Breast epithelium (tissue), 3 donors: Measurements from ENCODE around the gene EML1.

ENCODE experiments used
- POLR2A ChIP-seq: fragments of 450-650 bp; IDR thresholded peaks from one replicate; pipeline ENCODE4 v1.6.1; 2016; ENCODE audit warnings: antibody characterized with exemption, mild to moderate bottlenecking, moderate library complexity
- TF ChIP-seq, protein P1 (sequence below), 3 donors: fragments of 450-650 bp; IDR thresholded peaks; one replicate each; pipeline ENCODE4 v1.5.1; 2016 to 2017; ENCODE audit warnings: antibody characterized with exemption in 3 of 3, mild to moderate bottlenecking in 3 of 3, moderate library complexity in 3 of 3

DNA sequence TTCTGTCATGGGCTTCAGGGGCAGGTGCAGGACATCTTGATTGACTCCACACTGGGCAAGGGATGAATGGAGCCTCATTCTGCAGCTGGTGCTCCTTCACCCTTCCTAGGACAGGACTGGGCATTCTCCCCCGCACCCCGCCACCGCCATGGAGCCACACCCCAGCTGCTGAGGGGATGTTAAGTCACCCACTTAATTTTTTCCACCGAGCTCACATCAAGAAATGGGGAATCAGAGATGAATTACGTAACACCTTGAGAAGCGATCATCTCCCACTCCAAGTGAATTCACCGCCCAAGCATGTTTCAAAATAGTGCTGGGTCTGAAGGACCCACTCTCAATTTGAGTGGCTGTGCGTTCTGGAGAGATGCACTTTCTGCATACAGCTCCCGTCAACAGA lies 94.2 kb downstream of the EML1 start:
- TF ChIP-seq, protein P1, sequence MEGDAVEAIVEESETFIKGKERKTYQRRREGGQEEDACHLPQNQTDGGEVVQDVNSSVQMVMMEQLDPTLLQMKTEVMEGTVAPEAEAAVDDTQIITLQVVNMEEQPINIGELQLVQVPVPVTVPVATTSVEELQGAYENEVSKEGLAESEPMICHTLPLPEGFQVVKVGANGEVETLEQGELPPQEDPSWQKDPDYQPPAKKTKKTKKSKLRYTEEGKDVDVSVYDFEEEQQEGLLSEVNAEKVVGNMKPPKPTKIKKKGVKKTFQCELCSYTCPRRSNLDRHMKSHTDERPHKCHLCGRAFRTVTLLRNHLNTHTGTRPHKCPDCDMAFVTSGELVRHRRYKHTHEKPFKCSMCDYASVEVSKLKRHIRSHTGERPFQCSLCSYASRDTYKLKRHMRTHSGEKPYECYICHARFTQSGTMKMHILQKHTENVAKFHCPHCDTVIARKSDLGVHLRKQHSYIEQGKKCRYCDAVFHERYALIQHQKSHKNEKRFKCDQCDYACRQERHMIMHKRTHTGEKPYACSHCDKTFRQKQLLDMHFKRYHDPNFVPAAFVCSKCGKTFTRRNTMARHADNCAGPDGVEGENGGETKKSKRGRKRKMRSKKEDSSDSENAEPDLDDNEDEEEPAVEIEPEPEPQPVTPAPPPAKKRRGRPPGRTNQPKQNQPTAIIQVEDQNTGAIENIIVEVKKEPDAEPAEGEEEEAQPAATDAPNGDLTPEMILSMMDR (IDR thresholded peaks at IDR 0.05): no peak
- TF ChIP-seq POLR2A: no peak
